HG02759 (cell line): Measurements from ENCODE around the gene PDHB.

Experiments
- ATAC-seq: cut with Tn5 transposase; IDR thresholded peaks from one replicate; pipeline ENCODE4 v1.9.1; 2021; ENCODE audit warnings: mild to moderate bottlenecking, moderate library complexity; ENCODE audit not compliant: unreplicated experiment

PDHB gene

GRCh38 chr3:58433400-58434167, at the start of gene PDHB:
Gene PDHB (minus strand): TSS chr3:58433832. CDS start chr3:58433809, 23 bp downstream.
- peak; percentile 97 for ATAC-seq

- no peak for ATAC-seq
Observed at GRCh38 chr3:58482917-58483636, 49.4 kb upstream of the PDHB start.

GRCh38 chr3:58480309-58480708, 46.7 kb upstream of the PDHB start:
- ATAC-seq: no peak

GRCh38 chr3:58478781-58479180, 45.1 kb upstream of the PDHB start:
- no peak for ATAC-seq

GRCh38 chr3:58474967-58475578, 41.4 kb upstream of the PDHB start:
- no peak for ATAC-seq

GRCh38 chr3:58474348-58474911, 40.8 kb upstream of the PDHB start:
- no peak for ATAC-seq

- ATAC-seq: no peak
Observed at GRCh38 chr3:58473275-58473674, 39.6 kb upstream of the PDHB start.

- no peak for ATAC-seq
Observed at GRCh38 chr3:58471025-58471887, 37.6 kb upstream of the PDHB start.

GRCh38 chr3:58470363-58471024, 36.9 kb upstream of the PDHB start:
- no peak for ATAC-seq

GRCh38 chr3:58469096-58469495, 35.5 kb upstream of the PDHB start:
- ATAC-seq: no peak

GRCh38 chr3:58466899-58467563, 33.4 kb upstream of the PDHB start:
- ATAC-seq: no peak

GRCh38 chr3:58464866-58465265, 31.2 kb upstream of the PDHB start:
- no peak for ATAC-seq

- ATAC-seq: no peak
Observed at GRCh38 chr3:58463942-58464271, 30.3 kb upstream of the PDHB start.

GRCh38 chr3:58463181-58463941, 29.7 kb upstream of the PDHB start:
- ATAC-seq: peak; percentile 87

- no peak for ATAC-seq
Observed at GRCh38 chr3:58462829-58463180, 29.2 kb upstream of the PDHB start.

GRCh38 chr3:58459160-58459559, 25.5 kb upstream of the PDHB start:
- ATAC-seq: no peak

- no peak for ATAC-seq
Observed at GRCh38 chr3:58452176-58452575, 18.5 kb upstream of the PDHB start.

GRCh38 chr3:58441514-58442450, 8.2 kb upstream of the PDHB start:
- no peak for ATAC-seq
